C4-2B (cell line): ENCODE measurements around the gene PAXX.

Experiments
- H3K27ac ChIP-seq: fragments of 450-650 bp; 2 replicates; pipeline ENCODE4 v1.5.1; 2017
- CTCF ChIP-seq: fragments of 450-650 bp; conservative IDR thresholded peaks from 2 replicates; pipeline ENCODE4 v1.5.1; 2017; ENCODE audit warnings: mild to moderate bottlenecking
- ZFX ChIP-seq: fragments of 450-650 bp; IDR thresholded peaks from 2 replicates; pipeline ENCODE4 v1.6.1; 2017

PAXX gene

GRCh38 chr9:137017071-137017470 lies 24.8 kb downstream of the PAXX start:
- no peak overlapping the region for H3K27ac ChIP-seq
- no peak for TF ChIP-seq ZFX
- TF ChIP-seq CTCF: no peak

- no peak overlapping the region for H3K27ac ChIP-seq
- TF ChIP-seq CTCF: no peak
- no peak for TF ChIP-seq ZFX
These were observed 25.7 kb downstream of the PAXX start for GRCh38 chr9:137017791-137018497.

DNA sequence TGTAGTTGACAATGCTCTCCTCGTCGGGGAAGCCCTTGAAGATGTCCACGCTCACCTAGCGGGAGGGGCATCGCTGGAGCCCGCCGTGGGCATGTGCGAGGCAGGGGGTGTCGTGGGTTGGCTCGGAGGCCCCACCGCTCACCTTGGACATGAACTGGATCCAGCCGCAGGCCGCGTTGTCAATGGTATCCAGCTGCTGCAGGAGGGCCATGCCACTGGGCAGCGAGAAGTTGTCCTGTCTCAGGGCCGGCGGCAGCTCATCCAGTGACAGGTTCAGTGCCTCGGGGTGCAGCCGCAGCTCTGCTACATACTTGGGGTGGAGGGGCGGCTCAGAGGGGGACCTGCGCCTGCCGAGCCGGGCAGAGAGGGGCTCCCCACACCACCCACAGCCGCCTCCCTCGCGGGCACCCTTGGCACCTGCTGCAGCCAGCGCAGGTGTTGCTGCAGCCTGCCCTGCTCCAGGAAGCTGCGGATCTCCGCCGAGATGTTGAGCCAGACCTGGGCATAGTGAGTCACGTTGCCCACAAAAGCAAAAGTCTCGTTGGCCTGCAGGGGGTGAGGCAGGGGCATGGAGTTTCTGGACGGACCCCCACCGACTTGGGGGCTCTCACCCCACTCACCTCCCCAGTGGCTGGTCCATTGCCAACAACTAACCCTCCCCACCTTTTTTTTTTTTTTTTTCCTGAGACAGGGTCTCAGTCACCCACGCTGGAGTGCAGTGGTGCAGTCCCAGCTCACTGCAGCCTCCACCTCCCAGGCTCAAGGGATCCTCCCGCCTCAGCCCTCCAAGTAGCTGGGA lies 26.7 kb downstream of the PAXX start:
- no peak for TF ChIP-seq CTCF
- no peak for TF ChIP-seq ZFX
- no peak overlapping the region for H3K27ac ChIP-seq

GRCh38 chr9:137019891-137020683 lies 27.9 kb downstream of the PAXX start:
- no peak for TF ChIP-seq ZFX
- TF ChIP-seq CTCF: no peak
- H3K27ac ChIP-seq: no peak overlapping the region

- TF ChIP-seq ZFX (no peak), CTCF (no peak)
These were observed 28.7 kb downstream of the PAXX start for GRCh38 chr9:137020771-137021567.

DNA sequence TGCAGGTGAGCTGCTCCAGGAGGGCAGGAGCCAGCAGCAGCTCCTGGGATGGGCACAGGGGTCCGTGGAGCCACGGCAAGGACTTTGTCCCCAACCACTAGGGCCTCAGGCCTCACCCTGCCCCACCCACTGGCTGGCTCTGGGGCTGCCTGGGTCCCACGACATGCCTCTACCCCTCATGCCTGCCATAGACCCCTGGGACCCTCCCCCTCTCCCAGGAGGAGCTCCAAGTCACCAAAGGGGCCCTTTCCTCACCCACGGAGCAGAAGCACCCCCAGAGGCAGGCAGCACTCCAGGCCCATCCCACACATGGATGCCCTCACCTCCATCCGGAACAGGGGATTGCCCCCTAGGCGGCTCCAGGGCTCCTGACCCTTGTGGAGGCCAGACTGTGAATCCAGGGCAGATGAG lies 29.4 kb downstream of the PAXX start:
- TF ChIP-seq CTCF (no peak), ZFX (no peak)
- no peak overlapping the region for H3K27ac ChIP-seq

More at GRCh38 chr9:137020771-137021567, 28.7 kb downstream of the PAXX start:
- no peak overlapping the region for H3K27ac ChIP-seq
